HG03575 (cell line): ENCODE measurements around the gene KISS1R.
"Not testable (repeated sequence)": the region's sequence is repeated elsewhere in the genome, so short reads cannot be mapped to it uniquely, and the experiment has no call there.

Source experiments
- ATAC-seq: cut with Tn5 transposase; IDR thresholded peaks from one replicate; pipeline ENCODE4 v1.9.1; 2021; ENCODE audit not compliant: unreplicated experiment, insufficient number of reproducible peaks, low FRiP score; ENCODE audit errors: extremely low read depth

KISS1R gene

DNA sequence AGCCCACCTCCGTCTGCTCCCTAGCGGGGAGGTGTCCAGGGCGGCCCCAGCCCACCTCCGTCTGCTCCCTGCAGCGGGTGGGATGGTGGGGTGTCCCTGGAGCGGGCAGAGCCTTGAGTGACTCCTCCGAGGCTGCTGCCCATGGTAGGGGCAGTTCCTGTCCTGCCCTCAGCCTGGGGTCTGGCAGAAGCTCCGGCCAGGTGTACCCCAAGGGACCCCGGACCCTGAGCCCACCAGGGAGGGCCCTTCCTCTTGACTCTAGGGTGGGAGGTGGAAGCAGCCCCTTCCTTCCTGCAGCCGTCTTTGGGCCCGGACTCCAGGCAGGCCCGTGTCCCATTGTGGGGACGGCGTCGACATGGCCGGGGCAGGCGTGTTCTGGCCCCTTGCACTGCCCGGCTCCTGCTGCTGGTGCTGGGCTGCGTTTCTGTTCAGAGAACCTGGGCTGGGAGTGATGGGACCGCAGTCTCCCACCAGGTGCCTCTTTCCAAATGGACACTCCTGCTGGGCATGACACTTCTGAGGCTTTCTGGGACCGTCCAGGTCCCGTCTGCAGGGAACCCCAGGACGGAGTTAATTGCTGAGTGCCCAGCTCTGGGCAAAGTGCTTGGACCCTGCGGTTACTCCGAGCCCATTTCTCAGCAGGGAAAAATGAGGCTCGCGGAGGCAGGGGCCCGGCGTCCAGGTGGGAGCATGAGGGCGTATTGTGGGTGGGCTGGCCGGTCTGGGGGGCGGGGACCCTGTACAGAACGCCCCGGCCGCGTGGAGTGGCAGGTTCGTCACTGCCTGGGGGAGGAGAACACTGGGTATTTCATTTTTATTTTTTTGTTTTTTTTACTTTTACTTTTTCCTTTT is 28.5 kb downstream of the KISS1R start:
- ATAC-seq: no peak

DNA sequence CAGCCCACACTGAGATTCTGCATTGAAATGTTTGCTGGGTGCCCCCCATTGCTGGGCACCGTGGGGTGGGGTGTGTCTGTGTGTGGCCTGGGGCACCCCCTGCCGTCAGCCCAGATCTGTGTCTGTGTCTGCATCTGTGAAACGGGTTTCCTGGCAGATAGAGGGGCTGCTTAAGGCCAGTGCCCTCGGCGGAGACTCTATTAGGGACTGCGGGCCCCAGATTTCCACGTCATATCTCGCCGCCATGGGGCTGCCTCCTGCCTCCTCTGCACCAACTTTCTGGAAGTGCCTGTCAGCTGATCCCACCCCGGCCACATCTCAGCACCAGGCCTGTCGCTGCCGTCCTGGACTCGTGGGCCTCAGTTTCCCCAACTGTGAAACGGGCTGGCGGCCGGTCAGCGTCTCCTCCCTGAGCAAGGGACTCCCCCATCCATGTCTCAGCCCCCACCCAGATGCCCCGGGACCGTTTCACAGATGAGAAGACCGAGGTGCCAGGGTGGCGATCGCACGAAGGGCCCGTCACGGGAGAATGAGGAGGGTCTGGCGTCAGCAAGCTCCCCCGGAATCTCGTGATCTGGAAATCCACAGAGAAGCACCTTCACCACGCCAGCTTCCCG is 30.1 kb downstream of the KISS1R start:
- ATAC-seq: no peak

DNA sequence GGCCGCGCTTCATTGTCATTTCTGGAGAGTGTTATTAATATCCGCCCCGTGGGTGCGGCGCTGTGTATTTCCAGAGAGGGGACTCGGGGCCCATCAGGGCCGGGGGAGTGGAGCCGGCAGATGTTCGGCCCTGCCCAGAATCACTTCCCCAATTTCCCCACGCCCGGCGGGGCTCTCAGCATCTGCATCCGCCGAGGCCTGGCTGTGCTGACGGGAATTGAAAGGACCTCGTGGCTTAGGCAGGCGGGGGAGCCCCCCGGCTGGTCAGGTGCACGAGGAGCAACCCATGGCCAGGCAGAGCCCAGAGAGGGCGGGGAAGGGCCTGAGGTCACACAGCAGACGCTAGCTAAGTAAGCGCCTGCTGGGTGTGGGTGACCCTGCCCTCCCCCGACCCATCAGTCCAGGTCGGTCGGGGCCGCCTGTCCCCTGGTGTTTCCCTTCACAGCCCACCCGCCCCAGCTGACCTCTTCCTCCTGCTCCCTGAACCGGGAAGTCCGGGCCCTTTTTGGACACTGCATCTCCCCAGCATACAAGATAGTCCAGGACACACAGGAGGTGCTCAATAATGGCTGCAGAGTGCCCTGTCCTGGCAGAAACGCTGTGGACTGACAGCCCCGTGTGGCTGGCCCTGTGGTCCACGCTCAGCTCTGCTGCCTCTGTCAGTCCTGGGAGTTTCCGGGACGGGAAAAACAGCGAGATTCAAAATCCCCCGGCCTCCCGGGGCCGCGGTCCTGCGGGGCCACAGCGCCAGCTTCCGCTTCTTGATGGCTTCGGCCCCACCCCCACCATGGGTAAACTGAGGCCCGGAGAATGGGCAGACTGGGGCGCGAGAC is 30.8 kb downstream of the KISS1R start:
- ATAC-seq: no peak

DNA sequence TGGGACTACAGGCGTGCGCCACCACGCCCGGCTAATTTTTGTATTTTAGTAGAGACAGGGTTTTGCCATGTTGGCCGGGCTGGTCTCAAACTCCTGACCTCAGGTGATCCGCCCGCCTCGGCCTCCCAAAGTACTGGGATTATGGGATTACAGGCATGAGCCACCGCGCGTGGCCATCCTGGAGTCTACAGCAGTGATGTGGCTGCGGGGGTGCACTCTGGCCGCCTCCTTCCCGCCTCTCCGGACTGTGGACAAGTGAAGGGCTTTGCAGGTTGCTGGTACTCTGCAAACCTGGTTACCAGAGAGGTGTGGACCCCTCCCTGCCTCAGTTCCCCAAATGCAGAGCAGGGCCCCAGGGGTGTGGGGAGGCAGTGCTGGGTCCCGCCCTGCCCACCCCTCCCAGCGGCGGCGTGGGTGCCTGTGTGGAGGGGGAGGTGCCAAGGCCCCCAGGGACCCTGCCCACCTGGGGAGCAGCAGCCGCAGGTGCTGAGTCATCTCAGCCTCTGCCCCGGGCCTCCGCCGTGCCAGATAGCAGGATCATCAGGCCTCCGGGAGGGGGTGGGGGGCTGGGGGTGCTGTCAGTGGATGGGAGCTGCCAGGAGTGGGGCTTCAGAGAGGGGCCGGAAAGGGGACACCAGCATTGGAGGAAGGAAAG is 31.8 kb downstream of the KISS1R start:
- ATAC-seq: no peak

DNA sequence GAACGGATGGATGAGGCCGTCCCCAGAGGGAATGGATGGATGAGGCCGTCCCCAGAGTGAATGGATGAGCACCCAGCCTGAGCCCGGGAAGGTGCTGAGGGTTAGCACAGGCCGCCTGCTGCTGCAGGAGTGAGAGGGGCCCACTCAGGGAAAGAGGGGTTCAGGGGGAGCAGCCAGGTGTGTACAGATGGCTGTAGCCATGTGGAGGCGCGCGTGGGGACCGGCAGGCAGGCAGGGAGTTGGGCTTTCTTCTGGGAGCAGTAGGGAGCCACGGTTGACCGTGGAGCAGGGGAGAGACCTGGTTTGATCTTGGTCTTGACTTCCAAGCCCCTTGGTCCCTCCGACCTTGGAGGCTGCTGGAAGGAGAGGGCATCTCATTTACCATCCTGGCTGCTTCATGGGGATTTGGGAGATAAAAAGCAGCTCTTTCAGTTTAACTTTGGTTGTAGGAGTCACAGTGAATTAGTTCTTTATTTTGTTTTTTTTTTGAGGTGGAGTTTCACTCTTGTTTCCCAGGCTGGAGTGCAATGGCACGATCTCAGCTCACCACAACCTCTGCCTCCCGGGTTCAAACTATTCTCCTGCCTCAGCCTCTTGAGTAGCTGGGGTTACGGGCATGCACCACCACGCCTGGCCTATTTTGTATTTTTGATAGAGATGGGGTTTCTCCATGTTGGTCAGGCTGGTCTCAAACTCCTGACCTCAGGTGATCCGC is 33.4 kb downstream of the KISS1R start:
- no peak for ATAC-seq

GRCh38 chr19:952049-952679 is 35.0 kb downstream of the KISS1R start:
- no peak for ATAC-seq

DNA sequence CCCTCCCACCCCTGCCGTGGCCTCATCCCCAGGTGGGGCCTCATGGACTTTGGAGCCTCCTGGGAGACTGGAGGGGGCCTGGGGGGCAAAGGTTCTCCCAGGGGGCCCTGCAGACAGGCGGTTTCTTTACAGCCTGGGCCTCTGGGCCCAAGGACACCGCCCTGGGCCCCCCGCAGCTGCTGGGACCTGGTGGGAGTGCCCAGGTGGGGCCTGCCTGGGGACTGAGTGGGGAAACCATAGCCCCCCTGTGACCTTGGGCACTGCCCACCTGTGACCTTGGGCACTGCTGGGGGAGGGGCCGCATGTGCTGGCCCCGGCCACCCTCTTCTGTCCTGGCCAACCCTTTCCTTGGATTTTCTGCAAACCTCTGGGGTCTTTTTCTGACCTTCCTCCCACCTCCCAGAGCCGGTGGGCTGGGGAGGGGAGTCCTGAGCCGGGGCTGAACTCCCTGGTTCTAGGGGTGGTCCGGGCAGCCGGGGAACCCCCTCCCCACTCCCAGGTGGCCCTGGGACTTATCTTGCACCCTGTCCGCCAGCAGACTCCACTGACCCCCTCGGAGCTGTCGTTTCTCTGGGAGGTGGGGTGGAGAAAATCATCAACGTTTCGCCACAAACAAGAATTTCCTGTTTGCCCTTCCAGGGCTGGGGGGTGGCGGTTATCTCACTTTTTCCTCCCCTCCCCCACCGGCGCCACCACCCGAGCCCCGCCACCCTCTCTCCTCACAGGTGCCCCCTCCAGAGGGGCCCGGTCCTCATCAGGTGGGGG is 35.7 kb downstream of the KISS1R start:
- ATAC-seq: no peak

DNA sequence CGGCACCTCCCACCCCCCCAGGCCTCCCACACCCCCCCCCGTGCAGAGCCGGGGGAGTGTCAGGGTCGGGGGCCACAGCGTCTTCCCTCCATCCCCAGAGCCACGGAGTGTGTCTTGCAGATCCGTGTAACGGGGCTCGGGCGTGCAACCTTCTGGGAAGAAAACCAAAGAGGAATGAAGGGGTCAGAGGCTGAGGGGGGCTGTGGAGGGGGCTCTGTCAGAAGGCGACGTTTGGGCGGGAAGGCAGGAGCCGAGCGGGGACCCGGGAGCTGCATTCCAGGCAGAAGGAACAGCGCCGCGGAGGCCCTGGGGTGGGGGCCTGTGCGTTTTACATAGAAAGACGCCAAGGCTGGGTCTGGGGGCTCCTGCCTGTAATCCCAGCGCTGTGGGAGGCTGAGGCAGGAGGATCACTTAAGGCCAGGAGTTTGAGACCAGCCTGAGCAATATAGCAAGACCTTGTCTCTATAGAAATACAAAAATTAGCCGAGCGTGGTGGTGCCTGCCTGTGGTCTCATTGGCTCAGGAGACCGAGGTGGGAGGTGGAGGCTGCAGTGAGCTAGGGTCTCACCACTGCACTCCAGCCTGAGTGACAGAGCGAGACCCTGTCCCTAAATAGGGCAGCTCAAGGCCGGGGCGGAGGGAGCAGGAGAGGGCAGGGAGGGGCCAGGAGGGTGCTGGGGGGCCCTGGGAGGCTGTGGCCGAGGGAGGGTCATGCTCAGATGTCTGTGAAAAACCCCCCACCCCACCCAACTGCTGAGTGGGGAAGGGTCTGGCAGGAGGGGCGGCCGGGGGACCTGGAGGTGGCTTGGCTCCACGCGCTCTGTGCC is 36.5 kb downstream of the KISS1R start:
- no peak for ATAC-seq

GRCh38 chr19:954272-954671 is 37.1 kb downstream of the KISS1R start:
- no peak for ATAC-seq

- ATAC-seq: no peak
Observed at GRCh38 chr19:954672-955494, 37.8 kb downstream of the KISS1R start.

DNA sequence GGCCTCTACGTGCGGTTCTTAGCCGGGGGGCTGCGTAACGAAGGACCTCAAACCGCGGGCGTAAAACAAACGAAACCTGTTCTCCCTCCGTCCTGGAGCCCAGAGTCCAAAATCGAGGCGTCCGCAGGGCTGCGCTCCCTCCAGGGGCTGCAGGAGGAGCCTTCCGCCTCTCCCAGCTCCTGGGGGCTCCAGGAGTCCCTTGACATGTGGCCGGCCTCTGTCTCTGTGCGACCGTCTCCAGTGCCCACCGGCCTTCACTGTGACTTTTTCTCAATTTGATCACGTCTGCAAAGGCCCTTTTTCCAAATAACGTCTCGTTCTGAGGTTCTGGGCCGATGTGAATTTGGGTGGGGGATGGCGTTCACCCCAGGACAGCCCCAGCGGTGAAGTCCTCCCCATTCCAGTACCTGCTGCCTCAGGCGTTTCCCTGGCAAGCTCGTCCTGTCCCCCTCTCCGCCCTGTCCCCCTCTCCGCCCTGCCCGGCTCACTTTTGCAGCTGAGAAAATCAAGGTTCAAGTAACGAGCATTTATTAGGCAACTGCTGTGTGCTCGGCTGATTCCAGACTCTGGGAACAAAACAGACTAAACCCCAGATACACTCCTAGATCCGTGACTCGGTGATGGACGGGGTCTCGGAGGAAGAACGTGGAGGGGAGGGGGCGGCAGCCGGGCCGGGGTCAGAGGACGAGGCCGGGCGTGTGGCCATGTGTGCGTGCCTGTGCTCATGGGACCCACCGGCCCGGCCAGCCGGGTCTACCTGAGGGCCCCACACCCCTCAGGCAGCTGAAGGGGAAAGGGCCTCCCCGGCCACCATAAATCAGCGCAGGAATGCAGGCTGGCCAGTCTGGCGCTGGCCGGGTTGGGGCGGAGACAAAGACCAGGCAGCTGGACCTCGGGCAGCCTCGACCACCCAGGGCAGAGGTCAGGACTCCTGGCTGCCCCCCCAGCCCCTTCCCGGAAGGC is 39.0 kb downstream of the KISS1R start:
- ATAC-seq: no peak

DNA sequence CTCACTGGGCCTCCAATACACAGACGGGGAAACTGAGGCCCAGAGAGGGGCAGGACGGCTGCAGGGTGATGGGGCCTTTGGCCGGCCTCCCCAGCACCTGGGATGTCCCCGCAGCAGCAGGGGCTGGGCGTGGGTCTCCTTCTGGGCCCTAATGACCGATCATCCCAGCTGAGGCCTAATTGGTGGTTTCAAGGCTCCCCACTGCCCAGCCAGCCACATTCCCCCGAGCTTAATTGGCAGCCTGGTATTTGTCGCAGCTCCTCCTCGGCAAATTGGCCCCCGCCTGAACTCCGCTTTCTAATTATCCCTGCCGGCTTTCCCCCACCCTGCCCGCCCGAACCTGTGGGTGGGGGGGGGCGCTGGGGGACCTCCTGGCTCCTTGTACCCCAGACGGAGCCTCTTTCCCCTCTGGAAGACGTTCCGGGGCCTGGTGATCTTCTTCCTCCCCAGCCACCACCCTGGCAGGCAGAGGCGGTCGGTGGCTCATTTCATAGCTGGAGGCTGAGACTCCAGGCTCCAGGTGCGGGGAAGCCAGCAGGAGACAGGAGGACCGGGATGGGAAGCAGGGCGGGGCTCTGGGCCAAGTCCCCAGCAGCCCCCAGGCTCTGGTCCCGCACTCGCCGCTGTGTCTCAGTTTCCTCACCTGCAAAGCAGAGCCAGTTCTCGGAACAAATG is 39.8 kb downstream of the KISS1R start:
- ATAC-seq: no peak

DNA sequence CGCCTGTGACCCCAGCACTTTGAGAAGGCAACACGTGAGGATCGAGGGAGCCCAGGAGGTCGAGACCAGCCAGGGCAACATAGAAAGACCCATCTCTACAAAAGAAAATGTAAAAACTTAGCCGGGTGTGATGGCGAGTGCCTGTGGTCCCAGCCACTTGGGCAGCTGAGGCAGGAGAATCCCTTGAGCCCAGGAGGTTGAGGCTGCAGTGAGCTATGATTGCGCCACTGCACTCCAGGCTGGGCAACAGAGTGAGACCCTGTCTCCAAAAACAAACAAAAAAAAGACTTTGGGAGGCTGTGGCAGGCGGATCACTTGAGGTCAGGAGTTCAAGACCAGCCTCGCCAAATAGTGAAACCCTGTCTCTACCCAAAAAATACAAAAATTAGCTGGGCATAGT is 40.4 kb downstream of the KISS1R start:
- not testable (repeated sequence) for ATAC-seq
